NCI-H82 treated with DMSO at 0.1 percent for 48 hours (cell line): ENCODE data around the gene RBMS3.
A peak's percentile ranks its signal among the peaks of the same experiment; 100 is the strongest.
"Not testable (repeated sequence)": the region's sequence is repeated elsewhere in the genome, so short reads cannot be mapped to it uniquely, and the experiment has no call there.

Experiments
- DNase-seq: peaks from one replicate; lab custom pipeline; 2025; ENCODE audit not compliant: unreplicated experiment; lab: John Stamatoyannopoulos, UW

The RBMS3 gene

GRCh38 chr3:29337565-29337964 lies 56.7 kb downstream of the RBMS3 start:
- no peak for DNase-seq

GRCh38 chr3:29338377-29338776 lies 57.5 kb downstream of the RBMS3 start:
- DNase-seq: no peak

- peak; percentile 47 for DNase-seq
Observed at GRCh38 chr3:29339016-29339833, 58.4 kb downstream of the RBMS3 start.

- no peak for DNase-seq
Observed at GRCh38 chr3:29344154-29344553, 63.3 kb downstream of the RBMS3 start.

- DNase-seq: no peak
Observed at GRCh38 chr3:29344935-29345334, 64.1 kb downstream of the RBMS3 start.

GRCh38 chr3:29345516-29346300 lies 64.8 kb downstream of the RBMS3 start:
- DNase-seq: no peak

- DNase-seq: no peak
Observed at GRCh38 chr3:29346828-29347227, 66.0 kb downstream of the RBMS3 start.

- no peak for DNase-seq
Observed at GRCh38 chr3:29347412-29347811, 66.5 kb downstream of the RBMS3 start.

- no peak for DNase-seq
Observed at GRCh38 chr3:29348316-29348715, 67.4 kb downstream of the RBMS3 start.

GRCh38 chr3:29349049-29349448 lies 68.2 kb downstream of the RBMS3 start:
- DNase-seq: no peak

- DNase-seq: no peak
Observed at GRCh38 chr3:29353807-29354206, 72.9 kb downstream of the RBMS3 start.

- DNase-seq: no peak
Observed at GRCh38 chr3:29354894-29355293, 74.0 kb downstream of the RBMS3 start.

- no peak for DNase-seq
Observed at GRCh38 chr3:29356062-29356461, 75.2 kb downstream of the RBMS3 start.

- DNase-seq: not testable (repeated sequence)
Observed at GRCh38 chr3:29360289-29360688, 79.4 kb downstream of the RBMS3 start.

GRCh38 chr3:29363110-29363509 lies 82.2 kb downstream of the RBMS3 start:
- no peak for DNase-seq

- no peak for DNase-seq
Observed at GRCh38 chr3:29370021-29370420, 89.2 kb downstream of the RBMS3 start.

- DNase-seq: no peak
Observed at GRCh38 chr3:29370476-29371420, 89.9 kb downstream of the RBMS3 start.

- no peak for DNase-seq
Observed at GRCh38 chr3:29373131-29373680, 92.3 kb downstream of the RBMS3 start.

- no peak for DNase-seq
Observed at GRCh38 chr3:29374226-29374625, 93.4 kb downstream of the RBMS3 start.

- DNase-seq: no peak
Observed at GRCh38 chr3:29379097-29379496, 98.2 kb downstream of the RBMS3 start.

- DNase-seq: no peak
Observed at GRCh38 chr3:29381595-29381994, 100.7 kb downstream of the RBMS3 start.
